ENCODE results near the gene FAM200B. TPM values are rescaled to one million over a fixed set of nuclear protein-coding genes. Genes with fewer than 3 reads are reported as not detected.

Gene FAM200B
- total RNA-seq, 8 experiments from 2014 or later: 43.2 to 97.2 (median 64.6) TPM

DNA sequence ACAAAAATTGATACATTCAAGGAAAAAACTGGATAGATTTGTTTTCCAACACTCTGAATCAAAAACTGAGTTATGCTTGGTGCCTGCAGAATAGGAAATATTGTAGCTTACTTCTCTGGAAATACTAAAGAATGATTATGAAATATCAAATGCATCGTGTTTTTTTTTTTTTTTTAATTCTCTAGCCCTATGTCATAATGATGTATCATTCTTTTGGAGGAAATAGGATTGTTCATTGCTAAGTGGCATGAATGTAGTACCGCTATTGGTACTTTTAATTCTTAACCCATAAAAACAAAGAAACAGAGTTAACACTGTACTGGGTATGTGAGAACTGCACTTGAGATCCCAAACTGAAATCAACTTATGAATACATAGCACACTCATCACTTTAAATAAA, 7.6 kb upstream of the FAM200B start:
- Histone ChIP-seq H3K4me1 (replicated peaks in 1 of 2) (no peaks in the 10 kb centered on the region), H3K27ac (no peak overlapping the region), H3K4me3 (no peak overlapping the region)
- ATAC-seq (replicated peaks in 6 of 8): no peak
- 75 to 100% (median 93%) methylated on average over 1 to 2 of the region's 2 CpGs for WGBS, 10 experiments
- in situ Hi-C loops (cut with MboI; ENCODE audit: low pct_unique_long_range_greater_than_20kb in 2 of 9, low sequenced_read_pairs in 9 of 9, unreplicated experiment in 9 of 9): no loop called here

DNA sequence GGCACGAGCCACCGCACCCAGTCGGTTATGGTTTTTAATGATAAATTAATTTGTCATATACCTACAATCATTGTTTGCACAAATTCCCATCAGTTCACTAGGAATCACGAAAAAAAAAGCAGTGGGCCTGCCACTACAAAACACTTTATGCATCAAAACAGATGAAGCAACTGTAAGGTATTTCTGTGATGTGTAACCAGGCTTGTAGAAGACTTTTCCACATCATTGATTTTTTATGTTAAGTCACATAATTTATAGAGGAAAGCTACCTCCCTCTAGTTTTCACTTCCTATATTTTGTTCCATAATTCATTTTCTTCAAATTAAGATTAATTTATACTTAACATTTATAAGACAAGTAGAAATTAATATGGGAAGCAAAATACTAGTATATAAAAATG, 6.7 kb upstream of the FAM200B start:
- no peak for ATAC-seq (replicated peaks in 6 of 8)
- Histone ChIP-seq H3K27ac (no peak overlapping the region), H3K4me1 (replicated peaks in 1 of 2) (no peaks in the 10 kb centered on the region), H3K4me3 (no peak overlapping the region)
- 88 to 100% (median 100%) methylated on average over 1 to 4 of the region's 4 CpGs; no CpG with 5 or more reads in 3 of the 10 experiments for WGBS, 10 experiments
- in situ Hi-C loops (cut with MboI; ENCODE audit: low pct_unique_long_range_greater_than_20kb in 2 of 9, low sequenced_read_pairs in 9 of 9, unreplicated experiment in 9 of 9): no loop called here

DNA sequence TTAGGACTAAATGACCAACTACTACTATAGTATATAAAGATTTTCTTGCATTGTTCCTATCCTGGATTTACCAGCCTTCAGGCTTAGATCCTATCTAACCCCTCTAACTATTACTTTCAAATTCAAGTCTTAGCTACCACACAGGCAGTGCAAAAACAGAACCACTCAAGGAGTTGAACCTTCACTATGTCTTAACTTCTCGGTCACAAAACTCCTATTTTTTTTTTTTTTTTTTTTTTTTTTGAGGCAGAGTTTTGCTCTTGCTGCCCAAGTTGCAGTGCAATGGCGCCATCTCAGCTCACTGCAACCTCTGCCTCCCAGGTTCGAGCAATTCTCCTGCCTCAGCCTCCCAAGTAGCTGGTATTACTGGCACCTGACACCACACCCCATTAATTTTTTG, 6.3 kb upstream of the FAM200B start:
- in situ Hi-C loops (cut with MboI; ENCODE audit: low pct_unique_long_range_greater_than_20kb in 2 of 9, low sequenced_read_pairs in 9 of 9, unreplicated experiment in 9 of 9): no loop called here
- Histone ChIP-seq H3K27ac (no peak overlapping the region), H3K4me3 (no peak overlapping the region), H3K4me1 (replicated peaks in 1 of 2) (no peaks in the 10 kb centered on the region)
- 73 to 100% (median 96%) methylated on average over 1 to 3 of the region's 3 CpGs; no CpG with 5 or more reads in 1 of the 10 experiments for WGBS, 10 experiments
- ATAC-seq (replicated peaks in 6 of 8): no peak

DNA sequence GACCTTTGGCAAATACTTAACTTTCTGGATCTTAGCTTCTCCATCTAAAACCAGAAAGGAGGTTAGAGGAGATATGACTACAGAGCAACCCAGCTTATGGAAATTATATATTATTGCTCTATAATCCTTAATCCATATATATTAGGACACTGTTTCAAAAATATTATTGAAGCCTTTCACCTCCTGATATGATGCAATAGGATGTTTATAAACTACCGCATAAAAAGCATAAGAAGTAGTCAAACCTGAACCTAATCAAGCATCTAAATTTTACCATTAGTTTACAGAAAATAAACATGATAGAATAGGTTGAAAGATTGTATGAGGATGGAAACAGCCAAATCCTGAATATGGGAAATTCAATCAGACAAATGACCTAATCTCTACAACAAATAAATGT, 5.6 kb upstream of the FAM200B start:
- ATAC-seq (replicated peaks in 6 of 8): no peak
- WGBS, 10 experiments: 91 to 100% (median 100%) methylated on average over 1 of the region's 1 CpG; no CpG with 5 or more reads in 2 of the 10 experiments
- no peaks in the 10 kb centered on the region for H3K4me1 ChIP-seq (replicated peaks in 1 of 2)
- in situ Hi-C loops (cut with MboI; ENCODE audit: low pct_unique_long_range_greater_than_20kb in 2 of 9, low sequenced_read_pairs in 9 of 9, unreplicated experiment in 9 of 9): no loop called here
- H3K27ac ChIP-seq: no peak overlapping the region
- H3K4me3 ChIP-seq: no peak overlapping the region

DNA sequence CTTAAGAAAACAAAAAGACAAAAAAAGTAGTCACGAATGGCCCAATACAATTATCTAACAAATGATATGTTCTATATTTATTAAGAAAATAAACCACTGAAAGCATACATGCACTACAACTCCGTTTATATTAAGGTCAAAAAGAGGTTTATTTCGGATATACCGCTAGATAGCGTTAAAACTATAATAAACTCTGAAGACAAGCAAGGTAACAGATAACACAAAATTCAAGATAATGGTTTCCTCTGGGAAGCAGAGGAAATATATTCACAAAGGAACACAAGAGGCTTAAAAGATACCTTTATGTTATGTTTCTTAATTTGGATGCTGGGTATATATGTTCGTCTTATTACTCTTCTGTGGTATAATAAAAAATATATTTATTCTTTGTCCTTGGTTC, 4.7 kb upstream of the FAM200B start:
- in situ Hi-C loops (cut with MboI; ENCODE audit: low pct_unique_long_range_greater_than_20kb in 2 of 9, low sequenced_read_pairs in 9 of 9, unreplicated experiment in 9 of 9): no loop called here
- H3K4me1 ChIP-seq (replicated peaks in 1 of 2): no peaks in the 10 kb centered on the region
- H3K27ac ChIP-seq: no peak overlapping the region
- H3K4me3 ChIP-seq: no peak overlapping the region
- WGBS, 10 experiments: 91 to 100% (median 96%) methylated on average over 5 to 6 of the region's 6 CpGs
- no peak for ATAC-seq (replicated peaks in 6 of 8)

DNA sequence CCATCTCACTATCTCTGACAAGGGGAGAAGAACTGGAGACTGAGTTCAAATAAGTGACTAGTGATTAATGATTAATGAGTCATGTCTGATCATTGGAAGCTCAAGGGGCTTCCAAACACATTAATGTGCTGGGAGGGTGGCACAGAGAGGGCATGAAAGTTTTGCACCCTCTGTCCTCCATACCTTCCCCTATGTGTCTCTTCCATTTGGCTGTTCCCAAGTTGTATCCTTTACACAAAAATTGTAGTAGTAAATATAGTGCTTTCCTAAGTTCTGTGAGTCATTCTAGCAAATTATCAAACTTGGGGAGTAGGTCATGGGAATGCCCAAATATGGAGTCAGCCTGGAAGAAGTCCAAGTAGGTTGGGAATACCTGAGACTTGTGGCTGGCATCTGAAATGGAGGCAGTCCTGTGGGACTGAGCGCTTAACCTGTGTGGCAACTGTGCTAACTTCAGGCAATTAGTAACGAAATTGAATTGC, 4.1 kb upstream of the FAM200B start:
- H3K4me1 ChIP-seq (replicated peaks in 1 of 2): no peaks in the 10 kb centered on the region
- in situ Hi-C loops (cut with MboI; ENCODE audit: low pct_unique_long_range_greater_than_20kb in 2 of 9, low sequenced_read_pairs in 9 of 9, unreplicated experiment in 9 of 9): no loop called here
- H3K27ac ChIP-seq: no peak overlapping the region
- 69 to 86% (median 80%) methylated on average over 1 to 2 of the region's 2 CpGs; no CpG with 5 or more reads in 5 of the 10 experiments for WGBS, 10 experiments
- no peak for ATAC-seq (replicated peaks in 6 of 8)
- H3K4me3 ChIP-seq: no peak overlapping the region

DNA sequence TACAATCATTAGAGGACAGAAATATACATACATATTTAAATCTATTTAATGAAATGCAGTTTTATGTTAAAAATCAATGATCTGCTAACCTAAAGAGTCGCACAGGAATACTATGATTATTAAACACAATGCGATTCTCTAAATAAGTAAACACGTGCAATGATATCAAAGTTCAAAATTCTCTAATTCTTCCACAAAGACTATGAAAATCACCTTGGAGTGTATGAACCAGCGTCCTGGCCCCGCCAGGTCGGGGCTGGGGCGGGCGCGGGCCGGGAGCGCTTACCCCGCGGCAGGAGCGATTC, 608 bp upstream of the FAM200B start:
- in situ Hi-C loops (cut with MboI; ENCODE audit: low pct_unique_long_range_greater_than_20kb in 2 of 9, low sequenced_read_pairs in 9 of 9, unreplicated experiment in 9 of 9): no loop called here
- 0 to 3% (median 0%) methylated on average over 1 to 14 of the region's 14 CpGs; no CpG with 5 or more reads in 1 of the 10 experiments for WGBS, 10 experiments
- peak overlapping the region; percentile 53 to 76 (median 56) for H3K4me3 ChIP-seq
- H3K27ac ChIP-seq: peak overlapping the region in 1 of 2 donors; percentile 49
- no peak for ATAC-seq (replicated peaks in 6 of 8)
- H3K4me1 ChIP-seq (replicated peaks in 1 of 2): peaks cover 4 to 17% of the 10 kb centered on the region in 2 donors

DNA sequence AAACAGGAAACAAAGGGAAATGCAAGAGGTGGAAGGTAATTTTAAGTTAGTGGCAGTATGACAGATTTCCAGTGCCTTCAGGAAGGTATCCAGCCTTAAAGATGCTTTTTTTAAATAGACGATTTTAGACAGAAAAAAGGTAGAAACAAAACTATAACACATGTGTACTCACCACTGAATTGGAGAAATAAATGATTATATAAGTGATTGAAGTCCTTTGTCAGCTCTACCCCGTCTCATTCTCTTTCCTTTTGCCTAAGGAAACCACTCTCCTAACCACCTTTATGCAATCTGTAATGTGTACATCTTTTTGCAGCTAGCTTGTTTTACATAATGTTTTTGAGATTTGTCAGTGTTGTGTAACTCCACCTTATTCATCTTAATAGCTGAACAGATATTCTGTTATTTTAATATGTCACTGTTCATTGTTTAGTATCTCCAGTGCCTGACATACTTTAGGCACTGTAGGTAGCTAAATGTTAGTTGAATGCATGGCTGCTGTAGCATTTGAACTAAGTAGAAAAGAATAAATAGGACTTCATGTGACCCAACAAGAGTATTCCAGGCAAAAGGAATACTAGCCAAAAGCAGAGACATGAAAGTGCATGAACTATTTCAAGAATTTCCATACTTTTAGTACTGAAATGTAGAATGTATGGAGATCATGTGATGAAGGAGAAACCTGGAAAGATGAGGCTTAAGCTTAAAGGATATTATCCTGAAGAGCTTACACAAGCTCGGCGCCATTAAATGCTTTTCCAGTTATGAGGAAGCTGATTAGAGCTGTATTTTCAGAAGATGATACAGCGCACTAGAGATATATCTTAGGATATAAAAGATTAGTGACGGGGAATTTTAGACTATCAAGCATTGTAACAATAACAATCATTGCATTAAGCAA, 865 bp downstream of the FAM200B start:
- peak overlapping the region; percentile 80 to 89 for H3K27ac ChIP-seq
- peaks cover 4 to 17% of the 10 kb centered on the region in 2 donors for H3K4me1 ChIP-seq (replicated peaks in 1 of 2)
- peak overlapping the region; percentile 53 to 76 (median 56) for H3K4me3 ChIP-seq
- in situ Hi-C loops (cut with MboI; ENCODE audit: low pct_unique_long_range_greater_than_20kb in 2 of 9, low sequenced_read_pairs in 9 of 9, unreplicated experiment in 9 of 9): no loop called here
- ATAC-seq (replicated peaks in 6 of 8): no peak
- WGBS, 10 experiments: 16 to 70% (median 32%) methylated on average over 3 to 6 of the region's 6 CpGs

DNA sequence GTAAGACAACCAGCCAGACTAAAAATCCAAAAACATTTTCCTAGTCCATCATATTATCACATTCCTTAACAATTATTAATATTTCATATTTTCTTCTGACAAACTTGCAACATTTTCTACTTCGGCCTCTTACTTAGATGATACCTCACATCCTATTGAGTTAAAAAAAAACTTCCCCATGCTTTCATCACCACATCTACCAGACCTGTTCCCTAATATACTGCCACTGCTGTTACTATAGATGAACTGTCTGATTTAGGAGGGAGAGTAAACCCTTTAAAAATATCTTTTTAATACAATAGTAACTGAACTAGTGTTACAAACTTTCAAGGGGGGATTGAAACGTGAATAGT, 1.5 kb downstream of the FAM200B start:
- peaks cover 4 to 17% of the 10 kb centered on the region in 2 donors for H3K4me1 ChIP-seq (replicated peaks in 1 of 2)
- no peak for ATAC-seq (replicated peaks in 6 of 8)
- 46 to 92% (median 77%) methylated on average over 1 to 2 of the region's 2 CpGs; no CpG with 5 or more reads in 1 of the 10 experiments for WGBS, 10 experiments
- H3K4me3 ChIP-seq: peak overlapping the region; percentile 53 to 76 (median 56)
- in situ Hi-C loops (cut with MboI; ENCODE audit: low pct_unique_long_range_greater_than_20kb in 2 of 9, low sequenced_read_pairs in 9 of 9, unreplicated experiment in 9 of 9): no loop called here
- H3K27ac ChIP-seq: peak overlapping the region; percentile 80 to 89

DNA sequence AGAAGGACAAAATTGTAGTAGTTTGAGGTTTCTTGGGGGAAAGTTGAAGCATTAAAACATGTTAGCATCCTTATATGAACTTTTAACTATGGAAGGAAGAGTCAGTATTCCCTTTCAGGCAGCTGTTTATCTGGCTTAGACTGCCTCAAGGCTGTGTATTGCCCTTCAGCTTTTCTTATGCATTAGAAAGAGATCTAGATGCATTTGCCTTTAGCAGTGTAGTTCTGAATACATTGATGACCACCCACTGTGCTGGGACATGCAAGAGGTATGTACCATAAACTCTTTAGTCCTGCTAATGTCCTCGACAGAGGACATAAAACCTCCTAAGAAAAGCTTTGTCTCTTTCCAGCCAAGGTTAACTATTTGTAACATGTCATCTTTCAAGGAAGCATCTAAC, 2.9 kb downstream of the FAM200B start:
- peak overlapping the region in 1 of 5 donors; percentile 3 for H3K4me3 ChIP-seq
- in situ Hi-C loops (cut with MboI; ENCODE audit: low pct_unique_long_range_greater_than_20kb in 2 of 9, low sequenced_read_pairs in 9 of 9, unreplicated experiment in 9 of 9): no loop called here
- H3K4me1 ChIP-seq (replicated peaks in 1 of 2): peaks cover 4 to 17% of the 10 kb centered on the region in 2 donors
- WGBS, 10 experiments: 0 to 83% (median 33%) methylated on average over 1 of the region's 1 CpG; no CpG with 5 or more reads in 4 of the 10 experiments
- H3K27ac ChIP-seq: no peak overlapping the region
- ATAC-seq (replicated peaks in 6 of 8): no peak

DNA sequence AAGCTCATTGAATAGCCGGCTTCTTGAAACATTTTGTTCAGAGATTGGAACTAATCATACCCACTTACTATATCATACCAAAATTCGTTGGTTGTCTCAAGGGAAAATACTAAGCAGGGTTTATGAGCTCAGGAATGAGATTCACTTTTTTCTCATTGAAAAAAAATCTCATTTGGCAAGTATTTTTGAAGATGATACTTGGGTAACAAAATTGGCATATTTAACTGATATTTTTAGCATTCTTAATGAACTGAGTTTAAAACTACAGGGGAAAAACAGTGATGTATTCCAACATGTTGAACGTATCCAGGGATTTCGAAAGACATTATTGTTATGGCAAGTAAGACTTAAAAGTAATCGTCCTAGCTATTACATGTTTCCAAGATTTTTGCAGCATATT, 6.4 kb downstream of the FAM200B start:
- in situ Hi-C loops (cut with MboI; ENCODE audit: low pct_unique_long_range_greater_than_20kb in 2 of 9, low sequenced_read_pairs in 9 of 9, unreplicated experiment in 9 of 9): no loop called here
- WGBS, 10 experiments: 27 to 100% (median 87%) methylated on average over 1 to 5 of the region's 5 CpGs; no CpG with 5 or more reads in 2 of the 10 experiments

DNA sequence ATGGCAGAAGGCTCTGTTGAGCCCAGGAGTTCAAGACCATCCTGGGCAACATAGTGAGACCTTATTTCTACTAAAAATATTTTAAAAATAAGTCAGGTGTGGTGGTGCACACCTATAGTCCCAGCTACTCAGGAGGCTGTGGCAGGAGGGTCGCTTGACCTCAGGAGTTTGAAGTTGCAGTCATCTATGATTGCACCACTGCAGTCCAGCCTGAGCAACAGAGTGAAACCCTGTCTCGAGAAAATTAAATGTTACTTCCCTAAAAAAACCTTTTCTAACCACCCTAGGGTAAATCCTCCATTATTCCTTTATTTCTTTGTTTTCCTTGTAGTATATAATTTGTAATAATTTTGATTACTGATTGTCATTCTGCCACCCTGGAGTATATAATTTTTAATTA, 7.9 kb downstream of the FAM200B start:
- Histone ChIP-seq H3K4me3 (no peak overlapping the region), H3K27ac (no peak overlapping the region), H3K4me1 (replicated peaks in 1 of 2) (peaks cover 0 to 6% of the 10 kb centered on the region in 2 donors)
- in situ Hi-C loops (cut with MboI; ENCODE audit: low pct_unique_long_range_greater_than_20kb in 2 of 9, low sequenced_read_pairs in 9 of 9, unreplicated experiment in 9 of 9): no loop called here
- WGBS, 10 experiments: 75 to 100% (median 93%) methylated on average over 1 to 2 of the region's 2 CpGs; no CpG with 5 or more reads in 1 of the 10 experiments
- ATAC-seq (replicated peaks in 6 of 8): no peak

More for the DNA sequence above, 6.4 kb downstream of the FAM200B start:
- ATAC-seq (replicated peaks in 6 of 8): no peak
- Histone ChIP-seq H3K4me1 (replicated peaks in 1 of 2) (peaks cover 4 to 17% of the 10 kb centered on the region in 2 donors), H3K27ac (no peak overlapping the region), H3K4me3 (no peak overlapping the region)

DNA sequence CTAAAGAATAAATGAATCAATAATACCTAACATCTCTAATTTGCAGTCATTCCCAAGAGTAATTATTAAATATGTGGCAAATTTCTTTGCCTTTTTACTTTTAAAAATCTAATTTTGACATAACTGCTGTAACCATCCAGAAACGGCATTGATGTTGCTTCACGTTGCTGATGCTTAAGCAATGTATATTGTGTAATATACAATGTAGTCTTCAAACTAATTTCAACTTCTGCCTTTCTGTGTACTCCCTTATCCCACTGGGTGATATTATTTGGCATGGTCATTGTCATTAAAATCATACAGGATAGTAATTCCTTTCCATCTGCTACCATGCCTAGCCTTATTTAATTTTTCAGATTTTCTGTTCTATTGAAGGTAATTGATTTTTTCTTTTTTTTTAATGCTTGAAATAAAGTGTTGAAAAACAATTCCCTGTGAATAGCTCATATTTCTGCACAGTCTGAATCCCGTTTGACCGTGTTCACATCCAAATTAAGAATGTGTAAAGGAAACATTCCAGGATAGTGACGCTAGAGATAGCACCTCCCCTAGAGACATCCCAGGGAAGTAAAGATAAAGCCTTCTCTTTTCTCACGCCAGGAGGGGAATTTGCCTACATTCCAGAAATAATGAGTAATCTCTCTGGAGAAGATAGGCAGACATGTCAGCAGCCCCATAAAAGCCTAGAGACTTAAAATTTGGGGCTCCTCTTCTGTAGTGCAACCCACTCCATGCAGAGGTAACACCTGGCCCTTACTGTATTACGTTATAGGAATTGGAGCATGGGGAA, 8.6 kb downstream of the FAM200B start:
- peak in 5 of 8 experiments; percentile 59 to 91 (median 67) for ATAC-seq (replicated peaks in 6 of 8)
- WGBS, 10 experiments: 18 to 100% (median 80%) methylated on average over 1 to 7 of the region's 7 CpGs
- in situ Hi-C loops (cut with MboI; ENCODE audit: low pct_unique_long_range_greater_than_20kb in 2 of 9, low sequenced_read_pairs in 9 of 9, unreplicated experiment in 9 of 9): no loop called here
- Histone ChIP-seq H3K27ac (no peak overlapping the region), H3K4me3 (no peak overlapping the region), H3K4me1 (replicated peaks in 1 of 2) (peaks cover 0 to 3% of the 10 kb centered on the region in 2 donors)
